CD4-positive, alpha-beta T cell treated with Interleukin-12 subunit alpha and Interleukin-12 subunit beta, for 1 hour (primary cell): Measurements from ENCODE around the gene LZTR1.
"Not testable (repeated sequence)": the region's sequence is repeated elsewhere in the genome, so short reads cannot be mapped to it uniquely, and the experiment has no call there.

Experiments
- DNase-seq: peaks from one replicate; pipeline ENCODE4 v3.0.0-alpha.2; 2020

The LZTR1 gene

DNA sequence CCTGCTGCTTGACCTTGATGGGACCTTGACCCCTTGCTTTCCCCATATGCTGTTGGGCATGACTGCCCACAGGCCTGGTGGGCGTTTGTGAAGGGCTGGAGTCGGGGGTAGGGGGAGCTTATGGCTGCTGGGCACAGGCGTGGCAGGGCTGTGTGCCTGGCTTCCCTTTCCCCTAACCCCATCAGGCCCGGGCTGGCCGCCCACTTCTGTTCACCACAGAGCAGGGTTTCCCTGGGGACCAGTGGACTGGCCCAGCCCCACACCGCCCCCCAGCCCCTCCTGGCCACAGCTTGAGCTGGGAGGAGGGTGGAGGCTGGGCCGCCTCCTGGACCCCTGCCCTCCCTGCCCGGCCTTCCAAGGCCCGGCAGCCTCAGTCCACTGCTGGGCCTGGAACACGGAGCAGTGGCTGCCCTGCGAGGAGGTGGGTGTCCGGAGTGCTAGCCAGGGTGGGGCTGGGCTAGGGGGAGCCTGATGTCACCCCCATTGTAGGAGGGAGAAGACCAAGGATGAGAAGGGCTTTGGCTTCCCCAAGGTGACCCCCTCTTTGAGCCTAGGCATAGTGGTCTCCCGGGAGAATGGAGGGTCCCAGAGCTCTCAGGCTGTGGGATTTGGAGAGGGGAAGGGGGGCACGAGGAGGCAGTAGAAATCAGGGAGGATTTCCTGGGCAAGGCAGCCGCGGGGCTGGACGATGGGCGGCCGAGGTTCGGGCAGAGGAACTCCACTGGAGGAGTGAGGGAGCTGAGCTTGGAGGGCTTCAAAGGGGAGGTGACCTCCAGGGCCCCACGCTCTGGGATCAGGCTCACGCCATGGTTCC lies 15.0 kb upstream of the LZTR1 start, which contains the start of gene AIFM3:
TSS of gene AIFM3 (plus strand) at position 373 of the 814 bp plus-strand sequence. CDS start 690 bp downstream, outside the sequence.
- DNase-seq: no peak

DNA sequence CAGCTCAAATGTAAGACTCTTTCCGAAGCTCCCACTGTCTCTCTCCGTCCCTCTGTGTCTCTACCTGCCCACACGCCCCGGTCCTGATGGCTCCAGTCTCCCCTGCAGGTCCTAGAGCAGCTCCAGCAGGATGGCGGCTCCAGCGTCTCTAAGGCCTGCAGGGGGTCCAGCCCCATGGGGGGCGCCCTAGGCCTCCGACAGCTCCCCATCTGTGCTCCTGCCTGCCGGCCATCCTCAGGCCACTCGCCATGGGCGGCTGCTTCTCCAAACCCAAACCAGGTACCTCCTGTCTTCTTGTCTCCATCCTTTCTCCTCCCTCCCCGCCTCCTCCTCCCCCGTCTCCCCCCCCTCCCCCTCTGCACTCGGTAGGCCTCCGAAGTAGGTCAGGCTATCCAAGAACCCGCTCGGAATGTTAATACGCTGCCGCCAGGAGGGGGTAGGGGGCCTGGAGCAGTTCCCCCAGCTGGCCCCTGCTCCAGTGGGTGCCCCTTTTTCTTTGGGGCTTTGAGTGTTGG lies 14.3 kb upstream of the LZTR1 start:
- DNase-seq: no peak

DNA sequence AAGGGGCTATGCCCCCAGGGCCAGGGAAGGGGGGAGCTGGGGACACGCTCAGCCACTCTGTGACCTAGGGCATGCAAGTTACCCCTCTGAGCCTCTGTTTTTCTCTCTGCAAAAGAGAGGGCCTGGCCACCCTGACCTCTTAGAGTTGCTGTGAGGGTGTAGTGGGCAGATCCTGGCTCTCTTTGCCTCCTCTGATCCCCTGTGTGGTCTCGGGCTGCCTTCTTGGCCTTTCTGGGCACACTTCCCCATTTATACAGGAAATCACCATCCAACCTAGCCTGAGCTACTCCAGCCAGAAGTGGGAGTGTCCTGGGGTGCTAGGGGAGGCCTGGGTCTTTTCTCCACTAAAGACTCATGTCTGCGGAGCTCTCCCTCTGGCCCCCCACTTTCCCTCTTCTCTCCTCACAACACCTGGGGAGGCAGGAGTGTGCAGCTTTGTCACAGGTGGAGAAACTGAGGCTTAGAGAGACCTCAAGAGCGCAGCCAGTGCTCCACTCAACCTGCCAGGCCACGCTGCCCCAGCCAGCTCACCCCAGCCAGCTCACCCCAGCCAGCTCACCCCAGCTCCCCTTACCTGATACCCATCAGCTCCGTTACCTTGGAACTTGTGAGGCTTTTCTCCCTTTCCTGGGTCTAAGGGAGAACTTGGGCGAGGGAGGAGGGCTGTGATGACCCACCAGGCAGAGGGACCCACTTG lies 13.7 kb upstream of the LZTR1 start:
- no peak for DNase-seq

DNA sequence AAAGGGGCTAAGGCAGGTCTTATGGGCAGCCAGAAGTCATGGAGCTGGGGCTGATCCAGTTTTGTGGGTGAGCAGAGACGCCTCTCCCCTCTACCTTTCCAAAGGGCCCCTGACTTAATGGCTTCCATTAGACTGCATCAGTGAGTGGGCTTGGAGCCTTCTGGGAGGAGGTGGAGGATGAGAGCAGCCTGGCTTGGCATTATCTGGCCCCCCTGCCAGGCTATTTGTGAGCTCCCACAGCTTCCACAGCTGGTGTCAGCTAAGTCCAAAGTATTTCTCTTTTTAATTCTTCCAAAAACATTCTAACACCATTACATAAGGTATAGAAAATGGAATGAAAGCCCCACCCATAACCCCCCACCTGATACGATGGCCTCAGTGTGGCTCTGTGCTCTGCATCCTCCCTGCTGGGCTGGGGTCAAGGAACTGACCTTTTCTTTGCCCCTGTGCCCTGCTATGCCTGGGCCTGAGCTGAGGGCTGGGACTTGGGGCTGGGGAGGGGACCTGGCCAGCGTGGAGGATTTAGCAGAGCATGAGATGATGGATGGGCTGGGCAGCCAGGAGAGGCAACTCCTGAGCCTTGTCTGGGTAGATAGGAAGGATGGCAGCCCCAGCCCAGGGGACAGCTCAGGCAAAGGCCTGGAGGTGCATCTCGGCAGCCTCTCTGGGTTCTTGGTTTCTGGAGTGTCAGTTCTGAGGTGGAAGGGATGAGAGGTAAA lies 11.0 kb upstream of the LZTR1 start:
- no peak for DNase-seq

DNA sequence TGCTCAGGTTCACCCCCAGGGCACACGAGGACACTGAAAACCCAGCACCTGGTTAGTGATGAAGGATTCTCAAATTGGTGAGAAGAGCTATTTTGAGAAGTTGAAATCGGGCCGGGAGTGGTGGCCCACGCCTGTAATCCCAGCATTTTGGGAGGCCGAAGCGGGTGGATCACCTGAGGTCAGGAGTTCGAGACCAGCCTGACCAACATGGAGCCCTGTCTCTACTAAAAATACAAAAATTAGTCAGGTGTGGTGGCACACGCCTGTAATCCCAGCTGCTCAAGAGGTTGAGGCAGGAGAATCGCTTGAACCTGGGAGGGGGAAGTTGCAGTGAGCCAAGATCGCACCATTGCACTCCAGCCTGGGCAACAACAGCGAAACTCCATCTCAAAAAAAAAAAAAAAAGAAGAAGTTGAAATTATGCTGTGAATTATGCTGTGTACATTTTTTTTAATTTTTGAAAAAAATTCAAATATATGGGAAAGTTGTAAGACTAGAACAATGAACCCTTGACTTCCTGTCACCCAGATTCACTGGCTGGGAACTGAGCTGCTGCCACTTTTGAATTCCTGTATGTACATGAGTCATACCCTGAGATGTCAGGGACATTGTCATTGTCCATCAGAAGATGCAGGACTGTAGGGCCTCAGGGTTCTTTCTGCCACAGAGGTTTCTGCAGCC lies 9.9 kb upstream of the LZTR1 start:
- not testable (repeated sequence) for DNase-seq

DNA sequence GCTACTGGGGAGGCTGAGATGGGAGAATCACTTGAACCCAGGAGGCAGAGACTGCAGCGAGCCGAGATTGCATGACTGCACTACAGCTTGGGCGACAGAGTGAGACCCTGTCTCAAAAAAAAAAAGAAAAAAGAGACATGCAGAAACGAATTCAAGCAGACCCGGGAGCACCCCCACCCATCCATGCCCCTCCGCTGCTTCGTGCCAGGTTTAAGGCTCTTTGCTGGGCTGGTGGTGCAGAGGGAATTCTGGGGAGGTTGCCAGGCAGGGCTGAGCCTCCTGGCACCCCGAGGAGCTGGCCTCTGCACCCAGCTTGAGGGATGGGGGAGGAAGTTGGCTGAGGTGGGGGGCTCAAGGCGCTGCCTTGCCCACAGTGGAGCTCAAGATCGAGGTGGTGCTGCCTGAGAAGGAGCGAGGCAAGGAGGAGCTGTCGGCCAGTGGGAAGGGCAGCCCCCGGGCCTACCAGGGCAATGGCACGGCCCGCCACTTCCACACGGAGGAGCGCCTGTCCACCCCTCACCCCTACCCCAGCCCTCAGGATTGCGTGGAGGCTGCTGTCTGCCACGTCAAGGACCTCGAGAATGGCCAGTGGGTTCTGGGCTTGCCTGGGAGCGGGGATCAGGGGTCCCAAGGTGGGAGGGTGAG lies 9.0 kb upstream of the LZTR1 start:
- DNase-seq: no peak

DNA sequence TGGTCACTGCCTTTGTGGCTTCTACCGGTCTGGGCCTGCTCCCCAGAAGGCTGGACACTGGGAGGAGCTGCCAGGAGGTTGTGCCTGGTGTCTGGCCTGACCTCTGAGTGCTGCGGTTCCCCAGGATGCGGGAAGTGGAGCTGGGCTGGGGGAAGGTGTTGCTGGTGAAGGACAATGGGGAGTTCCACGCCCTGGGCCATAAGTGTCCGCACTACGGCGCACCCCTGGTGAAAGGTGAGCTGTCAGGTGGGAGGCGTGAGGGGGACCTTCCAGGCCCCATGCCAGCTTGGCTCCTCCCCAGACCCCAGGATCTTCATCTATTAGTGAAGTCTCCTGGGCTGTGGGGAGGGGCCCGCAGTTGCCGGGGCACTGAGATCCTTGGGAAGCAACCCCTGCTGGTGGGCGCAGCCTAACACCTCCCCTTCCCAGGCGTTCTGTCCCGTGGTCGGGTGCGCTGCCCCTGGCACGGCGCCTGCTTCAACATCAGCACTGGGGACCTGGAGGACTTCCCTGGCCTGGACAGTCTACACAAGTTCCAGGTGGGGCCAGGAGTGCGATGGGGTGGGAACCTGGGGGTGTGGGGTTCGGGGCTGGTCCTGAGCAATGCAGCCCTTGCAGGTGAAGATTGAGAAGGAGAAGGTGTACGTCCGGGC lies 8.3 kb upstream of the LZTR1 start:
- no peak for DNase-seq

DNA sequence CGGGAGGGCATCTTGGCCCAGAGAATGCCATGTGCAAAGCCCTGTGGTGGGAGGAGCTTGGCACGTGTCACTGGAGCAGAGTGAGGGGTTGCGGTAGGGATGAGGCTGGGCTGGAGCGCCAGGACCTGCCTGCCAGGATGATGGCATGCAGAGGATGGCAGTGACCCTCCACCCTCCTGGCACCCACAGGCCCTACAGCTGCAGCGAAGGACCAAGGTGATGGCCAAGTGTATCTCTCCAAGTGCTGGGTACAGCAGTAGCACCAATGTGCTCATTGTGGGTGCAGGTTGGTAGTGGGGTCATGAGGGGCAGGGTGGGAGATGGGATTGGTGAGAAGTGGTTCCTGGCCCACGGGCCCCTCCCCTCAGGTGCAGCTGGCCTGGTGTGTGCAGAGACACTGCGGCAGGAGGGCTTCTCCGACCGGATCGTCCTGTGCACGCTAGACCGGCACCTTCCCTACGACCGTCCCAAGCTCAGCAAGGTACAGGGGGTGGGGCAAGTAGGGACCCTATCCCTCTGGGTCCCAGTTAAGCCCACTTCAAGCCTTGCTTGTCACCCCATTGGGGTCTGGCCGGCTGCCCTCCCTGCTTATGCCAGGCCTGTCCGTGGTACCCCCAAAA lies 7.7 kb upstream of the LZTR1 start:
- DNase-seq: no peak

DNA sequence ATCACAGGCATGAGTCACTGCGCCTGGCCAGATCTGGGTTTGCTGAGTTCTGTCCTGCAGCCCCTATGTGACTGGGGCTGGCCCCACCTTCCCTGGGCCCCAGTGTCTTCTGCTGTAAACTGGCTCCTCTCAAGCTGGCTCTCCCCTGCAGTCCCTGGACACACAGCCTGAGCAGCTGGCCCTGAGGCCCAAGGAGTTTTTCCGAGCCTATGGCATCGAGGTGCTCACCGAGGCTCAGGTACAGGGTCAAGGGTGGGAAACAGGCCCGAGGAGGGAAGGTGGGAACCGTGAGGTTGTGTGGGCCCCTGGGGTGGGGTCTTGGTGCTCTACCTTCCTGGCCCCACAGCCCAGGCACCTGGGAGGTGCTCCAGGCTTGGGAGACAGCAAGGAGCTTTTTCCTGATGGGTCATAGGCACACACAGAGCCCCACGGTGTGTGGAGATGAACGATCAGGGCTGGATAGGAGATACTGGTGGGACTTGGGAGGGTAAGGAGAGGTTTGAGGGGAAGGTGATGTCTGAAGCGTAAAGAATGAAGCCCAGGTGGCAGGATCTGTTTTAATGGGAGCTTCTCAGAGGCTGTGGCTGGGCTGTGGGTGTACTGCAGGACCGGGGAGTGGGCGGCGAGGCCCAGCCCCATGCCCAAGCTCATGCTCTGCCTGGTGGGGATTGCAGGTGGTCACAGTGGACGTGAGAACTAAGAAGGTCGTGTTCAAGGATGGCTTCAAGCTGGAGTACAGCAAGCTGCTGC lies 6.4 kb upstream of the LZTR1 start:
- DNase-seq: no peak

DNA sequence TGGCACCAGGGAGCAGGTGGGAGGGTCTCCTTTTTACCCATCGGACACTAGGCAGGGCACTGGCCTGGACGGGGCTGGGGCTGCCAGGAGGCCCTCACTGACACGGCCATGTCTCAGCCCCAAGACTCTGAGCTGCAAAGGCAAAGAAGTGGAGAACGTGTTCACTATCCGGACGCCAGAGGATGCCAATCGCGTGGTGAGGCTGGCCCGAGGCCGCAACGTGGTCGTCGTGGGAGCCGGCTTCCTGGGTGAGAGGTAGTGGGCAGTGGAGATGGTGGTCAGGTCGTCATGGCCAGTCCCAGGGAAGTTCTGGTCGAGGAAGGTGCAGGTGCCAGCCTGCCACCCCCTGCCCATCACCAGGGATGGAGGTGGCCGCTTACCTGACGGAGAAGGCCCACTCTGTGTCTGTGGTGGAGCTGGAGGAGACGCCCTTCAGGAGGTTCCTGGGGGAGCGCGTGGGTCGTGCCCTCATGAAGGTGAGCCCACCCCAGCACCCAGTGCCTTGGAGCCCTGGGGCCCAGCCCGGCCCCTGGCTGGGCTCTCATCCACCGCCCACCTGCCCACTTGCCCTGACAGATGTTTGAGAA lies 5.7 kb upstream of the LZTR1 start:
- DNase-seq: no peak

DNA sequence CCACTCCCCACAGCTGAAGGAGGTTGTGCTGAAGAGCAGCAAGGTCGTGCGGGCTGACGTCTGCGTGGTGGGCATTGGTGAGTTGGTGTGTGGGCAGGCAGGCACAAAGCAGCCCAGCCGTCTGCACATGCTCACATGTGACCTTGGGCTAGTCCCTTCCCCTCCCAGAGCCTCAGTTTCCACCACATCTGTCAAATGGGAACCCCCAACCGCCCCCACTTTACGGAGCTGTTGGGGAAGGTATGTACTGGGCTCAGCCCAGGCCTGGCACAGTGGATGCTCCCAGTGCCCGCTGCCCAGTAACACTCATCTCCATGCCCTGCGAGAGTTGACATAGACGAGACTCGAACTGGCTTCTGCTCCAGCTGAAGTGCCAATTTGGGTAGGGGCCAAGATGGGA lies 5.1 kb upstream of the LZTR1 start:
- DNase-seq: no peak

DNA sequence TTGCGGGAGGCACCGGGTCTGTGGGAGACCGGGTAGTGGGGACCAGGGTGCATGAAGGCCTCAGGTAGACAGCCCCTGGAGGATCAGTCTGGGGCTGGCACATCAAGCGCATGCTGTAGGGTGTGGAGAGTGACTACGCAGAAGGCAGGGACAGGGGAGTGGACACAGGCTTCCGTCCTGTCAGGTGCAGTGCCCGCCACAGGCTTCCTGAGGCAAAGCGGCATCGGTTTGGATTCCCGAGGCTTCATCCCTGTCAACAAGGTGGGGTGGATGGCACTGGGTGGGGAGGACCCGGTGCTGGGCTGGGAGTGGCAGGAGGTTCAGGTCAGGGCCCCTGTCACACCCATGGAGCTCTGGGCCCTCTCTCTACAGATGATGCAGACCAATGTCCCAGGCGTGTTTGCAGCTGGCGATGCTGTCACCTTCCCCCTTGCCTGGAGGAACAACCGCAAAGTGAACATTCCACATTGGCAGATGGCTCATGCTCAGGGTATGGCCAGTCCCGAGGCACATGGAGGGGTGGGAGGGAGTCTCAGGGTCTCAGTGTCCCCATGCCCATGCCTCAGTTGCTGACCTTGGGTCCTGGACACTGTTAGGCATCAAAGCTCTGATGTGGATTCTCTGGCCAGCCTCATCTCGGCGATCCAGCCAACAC lies 4.5 kb upstream of the LZTR1 start:
- no peak for DNase-seq

DNA sequence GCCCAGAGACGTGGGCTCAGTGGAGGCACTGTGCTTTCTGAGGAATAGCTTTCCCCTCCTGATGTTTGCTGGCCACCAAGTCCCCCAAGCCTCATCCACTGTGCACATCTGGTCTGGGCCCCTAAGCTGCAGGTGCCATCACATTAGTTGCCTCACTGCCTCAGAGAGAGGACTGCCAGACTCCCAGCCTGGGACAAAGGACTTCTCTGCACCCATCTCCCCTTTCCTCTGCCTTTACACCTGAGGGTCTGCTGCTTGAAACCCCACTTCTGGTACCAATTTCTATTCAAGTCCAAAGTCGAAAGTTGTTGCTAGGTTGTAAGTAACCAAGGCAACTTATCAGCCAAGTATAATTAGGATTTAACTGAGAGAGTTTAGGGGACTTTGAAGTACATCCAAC lies 3.7 kb upstream of the LZTR1 start:
- no peak for DNase-seq

DNA sequence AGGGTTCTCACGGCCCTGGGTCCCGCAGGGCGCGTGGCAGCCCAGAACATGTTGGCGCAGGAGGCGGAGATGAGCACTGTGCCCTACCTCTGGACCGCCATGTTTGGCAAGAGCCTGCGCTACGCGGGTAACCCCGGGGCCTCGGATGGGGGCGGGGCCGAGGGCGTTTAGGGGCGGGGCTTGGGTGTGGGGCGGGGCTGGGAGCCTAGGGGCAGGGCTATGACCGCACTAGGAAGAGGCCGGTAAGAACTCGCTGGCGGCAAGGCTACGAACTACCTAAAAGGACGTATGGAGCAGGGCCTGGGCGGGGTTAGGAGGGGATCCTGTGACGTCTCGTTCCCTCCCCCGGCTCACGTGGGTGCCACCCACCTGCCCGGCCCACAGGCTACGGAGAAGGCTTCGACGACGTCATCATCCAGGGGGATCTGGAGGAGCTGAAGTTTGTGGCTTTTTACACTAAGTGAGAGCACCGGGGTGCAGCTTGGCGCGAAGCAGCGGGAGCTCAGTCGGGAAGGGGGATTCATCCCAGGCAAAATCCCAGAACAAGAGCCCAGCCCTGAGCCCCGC lies 2.8 kb upstream of the LZTR1 start:
- DNase-seq: peak; percentile 70

DNA sequence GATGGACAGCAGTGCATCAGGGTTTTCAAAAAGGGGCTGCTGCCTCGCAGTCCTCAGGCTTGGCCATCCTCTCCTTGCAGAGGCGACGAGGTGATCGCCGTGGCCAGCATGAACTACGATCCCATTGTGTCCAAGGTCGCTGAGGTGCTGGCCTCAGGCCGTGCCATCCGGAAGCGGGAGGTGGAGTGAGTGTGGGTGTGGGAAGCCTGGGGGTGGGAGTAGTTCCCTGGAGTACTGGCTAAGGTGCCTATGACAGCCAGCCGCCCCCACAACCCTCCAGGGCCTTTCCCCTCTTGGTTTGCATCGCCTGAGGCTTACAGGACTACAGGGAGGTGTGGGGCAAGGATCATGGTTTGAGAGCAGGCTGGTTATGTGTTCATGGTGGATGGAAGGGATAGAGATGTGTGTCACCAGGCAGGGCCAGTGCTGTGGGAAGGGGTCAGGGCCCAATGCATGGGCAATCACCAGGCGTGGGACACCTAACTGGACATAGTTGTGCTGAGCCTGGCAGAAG lies 2.1 kb upstream of the LZTR1 start:
- no peak for DNase-seq

DNA sequence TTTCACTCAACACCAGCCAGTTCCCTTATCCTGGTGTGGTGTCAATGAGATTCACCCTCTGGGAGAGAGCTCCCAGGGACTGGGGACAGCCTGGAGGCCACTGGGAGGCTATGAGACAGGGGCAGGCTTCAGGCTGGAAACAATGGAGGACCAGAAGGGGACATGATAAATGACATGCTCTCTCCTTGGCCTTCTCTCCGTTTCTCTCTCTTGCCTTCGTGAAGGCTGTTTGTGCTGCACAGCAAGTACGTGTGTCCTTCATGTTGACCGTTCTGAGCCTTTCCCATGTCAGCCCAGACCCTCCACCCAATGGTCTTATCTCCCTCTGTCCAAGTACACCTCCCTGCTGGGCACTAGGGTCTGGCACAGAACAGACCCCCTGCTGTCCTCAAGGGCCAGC lies 1.6 kb upstream of the LZTR1 start:
- DNase-seq: no peak

DNA sequence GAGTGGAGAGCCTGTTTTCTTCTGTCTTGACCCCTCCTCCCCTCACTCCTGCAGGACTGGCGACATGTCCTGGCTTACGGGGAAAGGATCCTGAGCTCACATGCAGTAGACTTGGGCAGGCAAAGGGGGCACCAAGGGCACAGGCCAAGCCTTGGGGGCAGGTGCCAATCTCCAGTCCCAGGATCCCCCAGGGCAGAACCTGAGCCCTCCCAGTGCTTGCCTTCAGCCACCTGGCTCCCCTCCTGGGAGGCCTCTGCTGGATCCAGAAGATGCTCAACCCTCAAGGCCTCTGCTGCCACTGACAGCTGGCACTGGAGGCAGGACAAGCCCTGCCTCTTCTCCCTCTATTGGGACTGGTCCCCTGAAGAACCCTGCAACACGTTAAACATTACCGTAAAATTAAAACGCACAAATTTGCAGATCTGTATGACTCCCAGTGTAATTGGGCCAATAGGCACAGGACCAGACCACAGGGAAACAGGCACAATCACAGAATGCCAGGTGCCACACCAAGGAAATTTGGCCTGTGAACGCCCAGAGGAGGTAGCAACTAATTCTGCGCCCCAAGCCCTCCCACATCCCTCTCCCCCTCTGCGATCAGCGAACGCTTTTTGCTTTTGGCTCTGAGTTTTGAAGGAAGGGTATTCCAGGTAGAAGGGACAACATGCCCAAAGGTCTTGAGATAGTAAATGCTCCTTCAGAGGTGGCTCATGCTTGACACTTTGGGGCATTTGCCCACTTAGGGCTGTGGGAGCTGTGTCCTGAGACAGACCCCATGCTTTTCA lies 967 bp upstream of the LZTR1 start:
- no peak for DNase-seq

DNA sequence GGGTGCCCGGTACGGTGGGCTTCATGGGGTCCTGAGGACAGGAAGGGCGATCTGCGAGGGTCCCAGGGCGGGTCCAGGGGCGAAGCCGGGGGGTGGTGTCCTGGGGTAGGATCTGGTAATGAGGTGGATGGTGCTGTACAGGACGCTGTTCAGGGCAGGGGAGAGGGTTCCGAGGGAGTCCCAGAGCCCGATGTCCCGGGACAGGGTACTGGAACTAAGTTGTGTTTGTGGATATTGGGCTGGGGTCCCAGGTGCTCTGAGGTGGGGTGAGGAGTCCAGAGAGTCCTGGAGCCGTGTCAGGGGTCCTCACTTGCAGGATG lies 426 bp downstream of the LZTR1 start:
- no peak for DNase-seq
